Measurements from ENCODE around the gene GDPD3. TPM values are rescaled to one million over a fixed set of nuclear protein-coding genes. Genes with fewer than 3 reads are reported as not detected.

The GDPD3 gene
- total and polyA plus RNA-seq, 2 of the 13 experiments (the other 11 are each of a cell fraction or from before 2014, with no cell fraction given) = 18.7 to 20.6 TPM

- TF ChIP-seq ZNF580 (CRISPR knock-in tag; IDR thresholded peaks at IDR 0.05; ENCODE audit: borderline replicate concordance, low read depth) (peak; percentile 79; the same call in 1 of the 2 replicates), TFAP4 (IDR thresholded peaks at IDR 0.05; ENCODE audit: borderline replicate concordance, low read depth) (peak; percentile 33; the same call in 1 of the 2 replicates), ZNF44 (CRISPR knock-in tag; IDR thresholded peaks at IDR 0.05) (no peak), ZNF513 (CRISPR knock-in tag; conservative IDR thresholded peaks at IDR 0.05) (no peak), MTF1 (CRISPR knock-in tag; IDR thresholded peaks at IDR 0.05) (no peak), SMAD9 (CRISPR knock-in tag; IDR thresholded peaks at IDR 0.05) (no peak), ZNF790 (CRISPR knock-in tag; IDR thresholded peaks at IDR 0.05; ENCODE audit: borderline replicate concordance) (no peak), ZEB1 (IDR thresholded peaks at IDR 0.05; ENCODE audit: insufficient replicate concordance, low read depth) (no peak), ZXDC (CRISPR knock-in tag; IDR thresholded peaks at IDR 0.05) (peak; percentile 34; the same call in 1 of the 2 replicates), ZNF234 (CRISPR knock-in tag; conservative IDR thresholded peaks at IDR 0.05) (no peak), ZNF674 (CRISPR knock-in tag; IDR thresholded peaks at IDR 0.05; ENCODE audit: low read depth) (no peak), ZNF276 (CRISPR knock-in tag; IDR thresholded peaks at IDR 0.05; ENCODE audit: low read depth) (no peak), CERS6 (CRISPR knock-in tag; IDR thresholded peaks at IDR 0.05) (no peak), ZNF414 (CRISPR knock-in tag; IDR thresholded peaks at IDR 0.05) (no peak), RFX5 (IDR thresholded peaks at IDR 0.05; ENCODE audit: low read depth, low read length) (no peak), ZNF841 (CRISPR knock-in tag; IDR thresholded peaks at IDR 0.05; ENCODE audit: borderline replicate concordance) (no peak)
Measured at GRCh38 chr16:30088832-30089624, 24.3 kb downstream of the GDPD3 start (continued).

Data from HepG2 (cell line).